ENCODE data around the gene ATG4D. TPM values are rescaled to one million over a fixed set of nuclear protein-coding genes. Genes with fewer than 3 reads are reported as not detected.
"Not testable (repeated sequence)": the region's sequence is repeated elsewhere in the genome, so short reads cannot be mapped to it uniquely, and the experiment has no call there.

Gene ATG4D
- polyA plus RNA-seq, 4 donors = 24.0 to 181 (median 105) TPM

DNA sequence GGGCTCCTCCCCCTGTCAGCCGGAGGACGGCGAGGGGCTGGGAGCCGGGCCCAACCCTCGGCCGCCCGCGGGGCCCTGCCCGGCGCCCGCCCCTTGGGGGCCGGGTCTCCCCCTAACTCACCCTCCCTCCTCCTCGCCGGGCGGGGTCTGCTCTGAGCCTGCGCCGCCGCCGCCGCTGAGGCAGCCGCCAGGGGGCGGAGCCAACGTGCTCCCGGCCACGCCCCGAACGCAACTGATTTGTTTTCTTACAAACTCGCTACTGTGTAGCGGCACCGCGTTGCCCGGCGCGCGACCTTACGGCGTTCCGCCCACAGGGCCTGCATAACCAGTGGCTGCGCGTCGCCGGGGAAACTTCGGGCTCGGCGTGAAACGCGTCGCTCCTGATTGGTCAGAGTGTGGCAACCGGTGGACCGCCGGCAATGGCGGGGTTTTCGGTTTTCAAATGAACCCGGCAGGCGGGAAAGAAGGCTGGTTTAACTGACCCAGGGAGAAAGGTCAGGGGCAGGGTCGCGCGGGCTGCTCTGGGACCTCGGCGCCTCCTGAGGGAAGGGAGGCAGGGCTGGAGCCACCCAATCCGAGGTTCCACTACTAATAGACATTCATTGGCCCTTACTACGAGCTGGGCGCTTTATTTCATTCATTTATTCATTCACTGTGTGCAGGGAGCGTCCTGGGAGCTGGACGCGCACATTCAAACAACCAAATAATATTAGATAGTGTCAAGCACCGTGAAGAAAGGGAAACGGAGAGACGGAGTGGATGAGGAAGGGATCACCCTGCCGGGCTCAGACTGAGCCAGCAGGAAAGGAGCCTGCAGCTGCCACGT lies 25.3 kb downstream of the ATG4D start, which contains the start of gene CDKN2D:
TSS of gene CDKN2D (minus strand) at position 154 of the 826 bp plus-strand sequence. CDS start 326 bp downstream, outside the sequence.
- H3K27me3 ChIP-seq (ENCODE audit: control insufficient read depth in 3 of 3, insufficient read depth in 3 of 3, low read length in 3 of 3) = no peaks in the 10 kb centered on the region
- WGBS, 3 donors = 0 to 1% (median 0%) methylated on average over 47 to 71 of the region's 71 CpGs
- peaks cover 0 to 17% (median 0%) of the 10 kb centered on the region in 3 donors for H3K36me3 ChIP-seq (ENCODE audit: control insufficient read depth in 3 of 3, insufficient read depth in 2 of 3, low read depth in 1 of 3, low read length in 3 of 3)
- peaks cover 2 to 29% (median 5%) of the 10 kb centered on the region in 3 donors for H3K4me1 ChIP-seq (ENCODE audit: control insufficient read depth in 3 of 3, insufficient read depth in 2 of 3, low read depth in 1 of 3, low read length in 2 of 3)
- FAIRE-seq (no peak), DNase-seq (peak; percentile 99 to 100)
- H3K4me3 ChIP-seq (ENCODE audit: low read depth in 1 of 3, low read length in 3 of 3) = peak within 1 kb of the TSS; percentile 58 to 69 (median 60)
- H3K9me3 ChIP-seq (ENCODE audit: control insufficient read depth in 2 of 2, insufficient read depth in 1 of 2, low read depth in 1 of 2, low read length in 1 of 2) = no peaks in the 10 kb centered on the region
- H3K27ac ChIP-seq (ENCODE audit: low read depth in 1 of 3, low read length in 2 of 3) = peak within 1 kb of the TSS; percentile 62 to 87 (median 80)

DNA sequence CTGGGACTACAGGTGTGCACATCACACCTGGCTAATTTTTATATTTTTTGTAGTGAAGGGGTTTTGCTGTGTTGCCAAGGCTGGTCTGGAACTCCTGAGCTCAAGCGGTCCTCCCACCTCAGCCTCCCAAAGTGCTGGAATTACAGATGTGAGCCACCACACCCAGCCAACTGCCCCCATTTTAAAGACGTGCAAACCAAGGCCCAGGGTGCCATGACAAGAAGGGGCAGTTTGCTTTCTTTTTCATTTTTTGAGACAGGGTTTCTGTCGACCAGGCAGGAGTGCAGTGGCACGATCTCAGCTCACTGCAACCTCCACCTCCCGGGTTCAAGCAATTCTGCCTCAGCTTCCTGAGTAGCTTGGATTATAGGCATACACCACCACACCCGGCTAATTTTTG lies 30.1 kb downstream of the ATG4D start:
- H3K4me3 ChIP-seq (ENCODE audit: low read depth in 1 of 3, low read length in 3 of 3); DNase-seq; H3K27ac ChIP-seq (ENCODE audit: low read depth in 1 of 3, low read length in 2 of 3); H3K9me3 ChIP-seq (ENCODE audit: control insufficient read depth in 2 of 2, insufficient read depth in 1 of 2, low read depth in 1 of 2, low read length in 1 of 2); H3K27me3 ChIP-seq (ENCODE audit: control insufficient read depth in 3 of 3, insufficient read depth in 3 of 3, low read length in 3 of 3); FAIRE-seq; H3K4me1 ChIP-seq (ENCODE audit: control insufficient read depth in 3 of 3, insufficient read depth in 2 of 3, low read depth in 1 of 3, low read length in 2 of 3): not testable (repeated sequence)
- peaks cover 0 to 40% (median 0%) of the 10 kb centered on the region in 3 donors for H3K36me3 ChIP-seq (ENCODE audit: control insufficient read depth in 3 of 3, insufficient read depth in 2 of 3, low read depth in 1 of 3, low read length in 3 of 3)
- WGBS, 3 donors = 89% methylated on average over 6 of the region's 6 CpGs

DNA sequence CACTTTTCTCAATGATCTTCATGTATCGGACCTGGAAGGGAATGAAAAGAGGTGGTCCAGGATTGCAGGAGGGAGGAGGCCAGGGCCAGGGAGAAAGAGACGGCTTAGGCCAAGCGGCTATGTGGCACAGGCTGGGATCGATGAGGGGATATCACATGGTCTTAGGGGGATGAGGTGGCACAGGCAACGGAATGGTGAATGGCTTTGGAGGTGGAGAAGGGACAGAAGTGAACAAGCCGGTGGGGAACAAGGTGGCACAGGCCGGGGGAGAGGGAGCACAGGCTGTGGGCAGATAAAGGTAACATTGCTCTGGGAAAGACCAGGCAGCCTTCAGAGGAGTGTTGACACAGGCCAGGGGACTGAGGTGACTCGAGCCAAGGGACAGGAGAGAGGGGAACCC lies 30.8 kb downstream of the ATG4D start:
- no peak for FAIRE-seq
- no peak overlapping the region for H3K27ac ChIP-seq (ENCODE audit: low read depth in 1 of 3, low read length in 2 of 3)

DNA sequence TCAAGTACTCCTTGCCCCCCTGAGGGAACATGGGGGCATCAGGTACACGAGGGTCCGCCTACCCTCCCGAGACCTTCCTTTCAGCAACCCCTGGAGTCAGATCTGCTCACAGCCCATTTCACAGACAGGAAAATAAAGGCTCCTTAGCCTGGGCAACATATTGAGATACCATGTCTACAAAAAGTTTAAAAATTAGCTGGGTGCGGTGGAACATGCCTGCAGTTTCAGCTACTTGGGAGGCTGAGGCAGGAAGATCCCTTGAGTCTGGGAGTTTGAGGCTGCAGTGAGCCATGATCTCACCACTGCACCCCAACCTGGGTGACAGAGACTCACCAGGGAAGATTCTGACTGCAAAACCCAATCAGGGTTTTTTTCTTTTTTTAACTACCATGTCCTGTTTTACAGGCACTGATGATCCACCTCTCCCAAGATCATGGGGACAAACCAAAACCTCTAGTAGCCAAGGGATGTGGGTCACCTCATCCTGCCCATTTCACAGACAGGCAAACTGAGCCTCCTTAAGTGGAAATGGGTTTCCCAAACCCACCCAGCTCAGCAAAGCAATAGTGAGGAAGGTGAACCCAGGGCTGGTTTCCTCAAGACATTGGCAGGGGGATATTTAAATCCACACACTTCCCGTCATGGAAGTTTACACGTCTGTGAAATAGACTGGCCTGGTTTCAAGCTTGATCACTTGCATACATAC lies 31.5 kb downstream of the ATG4D start:
- WGBS, 3 donors = 83 to 86% (median 85%) methylated on average over 6 of the region's 6 CpGs
- H3K4me1 ChIP-seq (ENCODE audit: control insufficient read depth in 3 of 3, insufficient read depth in 2 of 3, low read depth in 1 of 3, low read length in 2 of 3) = no peaks in the 10 kb centered on the region
- no peak for FAIRE-seq

More for the DNA sequence above, 30.8 kb downstream of the ATG4D start:
- DNase-seq = no peak
- Histone ChIP-seq H3K9me3 (ENCODE audit: control insufficient read depth in 2 of 2, insufficient read depth in 1 of 2, low read depth in 1 of 2, low read length in 1 of 2) (no peaks in the 10 kb centered on the region), H3K36me3 (ENCODE audit: control insufficient read depth in 3 of 3, insufficient read depth in 2 of 3, low read depth in 1 of 3, low read length in 3 of 3) (peaks cover 0 to 47% (median 0%) of the 10 kb centered on the region in 3 donors), H3K27me3 (ENCODE audit: control insufficient read depth in 3 of 3, insufficient read depth in 3 of 3, low read length in 3 of 3) (no peaks in the 10 kb centered on the region), H3K4me1 (ENCODE audit: control insufficient read depth in 3 of 3, insufficient read depth in 2 of 3, low read depth in 1 of 3, low read length in 2 of 3) (peaks cover 0 to 3% (median under 1%) of the 10 kb centered on the region in 3 donors), H3K4me3 (ENCODE audit: low read depth in 1 of 3, low read length in 3 of 3) (no peak overlapping the region)
- WGBS, 3 donors = 83 to 91% (median 84%) methylated on average over 8 of the region's 8 CpGs

DNA sequence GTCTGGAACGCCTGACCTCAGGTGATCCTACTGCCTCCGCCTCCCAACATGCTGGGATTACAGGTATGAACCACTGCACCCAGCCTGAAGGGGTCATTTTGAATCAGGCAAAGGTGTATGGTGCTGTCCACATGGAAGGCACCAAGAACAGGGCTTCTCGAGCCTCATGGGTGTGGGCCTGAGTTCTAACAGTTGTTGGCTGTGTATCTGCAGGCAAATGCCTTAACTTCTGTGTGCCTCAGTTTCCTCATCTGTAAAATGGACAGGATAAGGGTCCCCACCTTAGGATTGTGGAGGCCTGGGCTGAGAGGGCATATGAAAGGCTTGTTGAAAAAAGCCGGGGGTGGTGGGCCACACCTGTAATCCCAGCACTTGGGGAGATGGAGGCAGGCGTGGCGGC lies 34.2 kb downstream of the ATG4D start:
- Histone ChIP-seq H3K36me3 (ENCODE audit: control insufficient read depth in 3 of 3, insufficient read depth in 2 of 3, low read depth in 1 of 3, low read length in 3 of 3) (peaks cover 0 to 77% (median 1%) of the 10 kb centered on the region in 3 donors), H3K4me1 (ENCODE audit: control insufficient read depth in 3 of 3, insufficient read depth in 2 of 3, low read depth in 1 of 3, low read length in 2 of 3) (no peaks in the 10 kb centered on the region), H3K27me3 (ENCODE audit: control insufficient read depth in 3 of 3, insufficient read depth in 3 of 3, low read length in 3 of 3) (no peaks in the 10 kb centered on the region), H3K27ac (ENCODE audit: low read depth in 1 of 3, low read length in 2 of 3) (no peak overlapping the region), H3K9me3 (ENCODE audit: control insufficient read depth in 2 of 2, insufficient read depth in 1 of 2, low read depth in 1 of 2, low read length in 1 of 2) (no peaks in the 10 kb centered on the region), H3K4me3 (ENCODE audit: low read depth in 1 of 3, low read length in 3 of 3) (no peak overlapping the region)
- FAIRE-seq (no peak), DNase-seq (no peak)
- 74 to 95% (median 81%) methylated on average over 6 of the region's 6 CpGs for WGBS, 3 donors

More for the DNA sequence above, 31.5 kb downstream of the ATG4D start:
- Histone ChIP-seq H3K27ac (ENCODE audit: low read depth in 1 of 3, low read length in 2 of 3) (no peak overlapping the region), H3K9me3 (ENCODE audit: control insufficient read depth in 2 of 2, insufficient read depth in 1 of 2, low read depth in 1 of 2, low read length in 1 of 2) (no peaks in the 10 kb centered on the region), H3K27me3 (ENCODE audit: control insufficient read depth in 3 of 3, insufficient read depth in 3 of 3, low read length in 3 of 3) (no peaks in the 10 kb centered on the region), H3K36me3 (ENCODE audit: control insufficient read depth in 3 of 3, insufficient read depth in 2 of 3, low read depth in 1 of 3, low read length in 3 of 3) (peaks cover 0 to 54% (median 1%) of the 10 kb centered on the region in 3 donors), H3K4me3 (ENCODE audit: low read depth in 1 of 3, low read length in 3 of 3) (no peak overlapping the region)
- no peak for DNase-seq

DNA sequence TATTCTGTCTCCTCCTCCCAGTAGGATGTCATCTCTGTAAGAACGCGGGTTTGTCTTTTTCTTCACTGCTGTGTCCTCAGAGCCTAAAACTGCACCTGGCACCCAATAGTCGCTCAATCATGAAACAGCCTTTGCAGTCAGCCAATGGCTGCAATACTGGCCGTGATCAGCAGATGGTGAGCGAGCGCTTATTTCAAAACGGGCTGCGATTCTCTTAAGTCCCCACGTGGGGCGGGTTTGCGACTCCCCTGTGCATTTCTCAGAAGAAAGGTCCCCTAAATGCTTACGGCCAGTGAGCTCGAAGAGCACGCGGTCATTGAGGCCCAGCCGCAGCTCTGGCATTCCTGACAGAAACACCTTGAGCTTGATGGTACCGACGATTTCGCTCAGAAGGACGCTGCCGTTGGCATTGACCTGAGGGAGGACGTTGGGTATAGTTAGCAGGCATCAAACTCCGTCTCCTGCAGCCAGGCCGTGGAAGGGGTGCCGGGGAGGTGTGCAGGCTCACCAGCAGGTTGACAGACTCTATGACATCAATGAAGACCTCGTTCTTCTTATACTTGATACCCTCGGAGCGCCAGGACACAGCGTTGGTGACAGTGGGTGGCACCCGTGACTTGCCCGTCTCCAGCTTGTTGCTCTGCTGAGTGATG lies 37.4 kb downstream of the ATG4D start:
- Histone ChIP-seq H3K27me3 (ENCODE audit: control insufficient read depth in 3 of 3, insufficient read depth in 3 of 3, low read length in 3 of 3) (no peaks in the 10 kb centered on the region), H3K9me3 (ENCODE audit: control insufficient read depth in 2 of 2, insufficient read depth in 1 of 2, low read depth in 1 of 2, low read length in 1 of 2) (no peaks in the 10 kb centered on the region), H3K36me3 (ENCODE audit: control insufficient read depth in 3 of 3, insufficient read depth in 2 of 3, low read depth in 1 of 3, low read length in 3 of 3) (peaks cover 0 to 70% (median 5%) of the 10 kb centered on the region in 3 donors), H3K27ac (ENCODE audit: low read depth in 1 of 3, low read length in 2 of 3) (no peak overlapping the region), H3K4me1 (ENCODE audit: control insufficient read depth in 3 of 3, insufficient read depth in 2 of 3, low read depth in 1 of 3, low read length in 2 of 3) (no peaks in the 10 kb centered on the region), H3K4me3 (ENCODE audit: low read depth in 1 of 3, low read length in 3 of 3) (no peak overlapping the region)
- WGBS, 3 donors = 30 to 36% (median 32%) methylated on average over 31 of the region's 31 CpGs
- FAIRE-seq = no peak
- peak; percentile 88 to 91 for DNase-seq

DNA sequence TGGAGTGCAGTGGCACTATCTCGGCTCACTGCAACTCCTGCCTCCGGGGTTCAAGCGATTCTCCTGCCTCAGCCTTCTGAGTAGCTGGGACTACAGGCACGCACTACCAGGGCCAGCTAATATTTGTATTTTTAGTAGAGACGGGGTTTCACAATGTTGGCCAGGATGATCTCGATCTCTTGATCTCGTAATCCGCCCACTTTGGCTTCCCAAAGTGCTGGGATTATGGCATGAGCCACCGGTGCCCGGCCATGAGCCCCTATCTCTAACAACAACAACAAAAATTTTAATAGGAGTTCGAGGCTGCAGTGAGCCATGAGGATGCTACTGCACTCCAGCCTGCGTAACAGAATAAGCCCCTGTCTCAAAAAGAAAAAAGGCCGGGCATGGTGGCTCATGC lies 38.4 kb downstream of the ATG4D start:
- Histone ChIP-seq H3K4me1 (ENCODE audit: control insufficient read depth in 3 of 3, insufficient read depth in 2 of 3, low read depth in 1 of 3, low read length in 2 of 3) (no peaks in the 10 kb centered on the region), H3K9me3 (ENCODE audit: control insufficient read depth in 2 of 2, insufficient read depth in 1 of 2, low read depth in 1 of 2, low read length in 1 of 2) (no peaks in the 10 kb centered on the region), H3K4me3 (ENCODE audit: low read depth in 1 of 3, low read length in 3 of 3) (no peak overlapping the region), H3K27me3 (ENCODE audit: control insufficient read depth in 3 of 3, insufficient read depth in 3 of 3, low read length in 3 of 3) (peaks cover 0 to 4% (median 0%) of the 10 kb centered on the region in 3 donors), H3K36me3 (ENCODE audit: control insufficient read depth in 3 of 3, insufficient read depth in 2 of 3, low read depth in 1 of 3, low read length in 3 of 3) (peaks cover 0 to 66% (median 5%) of the 10 kb centered on the region in 3 donors), H3K27ac (ENCODE audit: low read depth in 1 of 3, low read length in 2 of 3) (no peak overlapping the region)
- DNase-seq (no peak), FAIRE-seq (no peak)
- WGBS, 3 donors = 87 to 94% (median 88%) methylated on average over 13 of the region's 13 CpGs
